CD14-positive monocyte (primary cell): ENCODE data around the gene ST3GAL2. TPM values are rescaled to one million over a fixed set of nuclear protein-coding genes. Genes with fewer than 3 reads are reported as not detected.
"Not testable (repeated sequence)": the region's sequence is repeated elsewhere in the genome, so short reads cannot be mapped to it uniquely, and the experiment has no call there.

Experiments
- DNase-seq, 3 donors: peaks; one replicate each; pipeline ENCODE4 v3.0.0-alpha.2; 2011 to 2022
- H2AFZ ChIP-seq: 2 replicates; pipeline ENCODE4 v1.6.0; 2012; ENCODE audit warnings: mild to moderate bottlenecking, low read depth, low read length, inconsistent platforms; ENCODE audit not compliant: insufficient read depth, poor library complexity, severe bottlenecking
- H3K27ac ChIP-seq, 2 donors: 1 replicate in 1 of 2; 2 replicates in 1 of 2; pipeline ENCODE4 v1.5.1; 2012 to 2013; ENCODE audit warnings: low read length in 2 of 2, control low read depth in 1 of 2, inconsistent platforms in 1 of 2, low read depth in 1 of 2, mild to moderate bottlenecking in 1 of 2
- H3K27me3 ChIP-seq, 2 donors: one replicate each; pipeline versions ENCODE4 v1.6.0 to v1.6.1; 2011 to 2013; ENCODE audit warnings: low read length in 2 of 2; ENCODE audit not compliant: control insufficient read depth in 2 of 2, insufficient read depth in 2 of 2
- H3K36me3 ChIP-seq, 2 donors: replicated peaks in 1 of 2; 1 replicate in 1 of 2; 2 replicates in 1 of 2; pipeline versions ENCODE4 v1.5.1 to v1.6.1; 2012 to 2013; ENCODE audit warnings: low read length in 2 of 2, control low read depth in 1 of 2, inconsistent platforms in 1 of 2, mild to moderate bottlenecking in 1 of 2; ENCODE audit not compliant: insufficient read depth in 2 of 2, control insufficient read depth in 1 of 2
- H3K4me1 ChIP-seq, 2 donors: 1 replicate in 1 of 2; 2 replicates in 1 of 2; pipeline versions ENCODE4 v1.5.1 to v1.6.1; 2012 to 2013; ENCODE audit warnings: low read length in 2 of 2, control low read depth in 1 of 2, inconsistent platforms in 1 of 2, mild to moderate bottlenecking in 1 of 2, moderate library complexity in 1 of 2; ENCODE audit not compliant: insufficient read depth in 2 of 2, control insufficient read depth in 1 of 2
- H3K4me2 ChIP-seq: replicated peaks from 2 replicates; pipeline ENCODE3; 2012; ENCODE audit warnings: low read length, moderate library complexity, mild to moderate bottlenecking; ENCODE audit not compliant: poor library complexity, severe bottlenecking; ENCODE audit errors: extremely low read depth
- H3K4me3 ChIP-seq, 3 experiments: fragments of 200-600 bp in 1 of 3; sonication (generic) in 1 of 3; replicated peaks in 1 of 3; 1 replicate in 2 of 3; 2 replicates in 1 of 3; pipeline ENCODE4 v1.5.1; 2011 to 2013; ENCODE audit warnings: low read length in 3 of 3, mild to moderate bottlenecking in 3 of 3, control low read depth in 2 of 3, low read depth in 2 of 3, inconsistent platforms in 1 of 3, moderate library complexity in 1 of 3
- H3K79me2 ChIP-seq: 2 replicates; pipeline ENCODE4 v1.6.0; 2012; ENCODE audit warnings: mild to moderate bottlenecking, control low read depth, inconsistent platforms, low read length, moderate library complexity; ENCODE audit not compliant: insufficient read depth
- H3K9ac ChIP-seq: 2 replicates; pipeline ENCODE4 v1.6.0; 2017; ENCODE audit warnings: low read length, mild to moderate bottlenecking; ENCODE audit not compliant: insufficient read depth, poor library complexity, severe bottlenecking
- H3K9me3 ChIP-seq, 2 donors: replicated peaks in 1 of 2; 1 replicate in 1 of 2; 2 replicates in 1 of 2; pipeline versions ENCODE4 v1.5.1 to v1.6.1; 2012 to 2013; ENCODE audit warnings: low read length in 2 of 2, control low read depth in 1 of 2; ENCODE audit not compliant: control insufficient read depth in 1 of 2, insufficient read depth in 1 of 2
- H4K20me1 ChIP-seq: 2 replicates; pipeline ENCODE4 v1.6.0; 2012; ENCODE audit warnings: mild to moderate bottlenecking, low read length, control low read depth, moderate library complexity; ENCODE audit not compliant: insufficient read depth
- H3K27ac Mint-ChIP-seq, 7 donors: one replicate each; pipeline ENCODE4 v1.8.0; 2020; ENCODE audit warnings: mild to moderate bottlenecking in 7 of 7, mixed read lengths in 7 of 7, moderate library complexity in 6 of 7, inconsistent platforms in 2 of 7
- H3K27me3 Mint-ChIP-seq, 3 donors: one replicate each; pipeline ENCODE4 v1.8.0; 2021 to 2022; ENCODE audit warnings: low read depth in 3 of 3, mild to moderate bottlenecking in 3 of 3, mixed read lengths in 3 of 3, moderate library complexity in 3 of 3, inconsistent platforms in 1 of 3
- H3K36me3 Mint-ChIP-seq, 2 donors: one replicate each; pipeline ENCODE4 v1.8.0; 2020; ENCODE audit warnings: mixed read lengths in 2 of 2, inconsistent platforms in 1 of 2, mild to moderate bottlenecking in 1 of 2
- H3K4me1 Mint-ChIP-seq: one replicate; pipeline ENCODE4 v1.8.0; 2020; ENCODE audit warnings: mild to moderate bottlenecking, mixed read lengths
- H3K4me3 Mint-ChIP-seq, 2 donors: one replicate each; pipeline ENCODE4 v1.8.0; 2020; ENCODE audit warnings: mild to moderate bottlenecking in 2 of 2, mixed read lengths in 2 of 2, moderate library complexity in 1 of 2
- H3K9me3 Mint-ChIP-seq, 7 donors: one replicate each; pipeline ENCODE4 v1.8.0; 2020 to 2022; ENCODE audit warnings: mixed read lengths in 7 of 7, mild to moderate bottlenecking in 6 of 7, moderate library complexity in 6 of 7, inconsistent platforms in 2 of 7
- WGBS: methylation state at CpG from one replicate; pipeline ENCODE4 v1.1.5; 2013; ENCODE audit warnings: missing lambda C conversion rate; ENCODE audit not compliant: insufficient coverage; 5-methylcytosine and 5-hydroxymethylcytosine counted together
- intact Hi-C, 2 donors: fragments of 100-400 bp; cut with micrococcal nuclease; formaldehyde crosslinking; loops; one replicate each; pipeline versions ENCODE4 v1.15.0 to v1.15.1; 2023
- polyA plus RNA-seq, 3 donors: library from polyadenylated mRNA; depleted of rRNA in 1 of 3; unstranded in 2 of 3; stranded (reverse) in 1 of 3; fragments of 300-500 nt in 2 of 3; fragments of >200 nt in 1 of 3; fragmentation: Illumina TruSeq in 2 of 3; gene quantifications; 1 replicate in 2 of 3; 2 replicates in 1 of 3; pipeline ENCODE4 v1.2.3, GENCODE V29; 2012 to 2021
- TF ChIP-seq, protein P1 (sequence below): fragments of 200-600 bp; IDR thresholded peaks from one replicate; pipeline ENCODE4 v1.8.0; 2022; ENCODE audit warnings: antibody characterized with exemption, mild to moderate bottlenecking

The ST3GAL2 gene
- polyA plus RNA-seq, 3 donors = 13.5 to 20.0 (median 18.4) TPM

DNA sequence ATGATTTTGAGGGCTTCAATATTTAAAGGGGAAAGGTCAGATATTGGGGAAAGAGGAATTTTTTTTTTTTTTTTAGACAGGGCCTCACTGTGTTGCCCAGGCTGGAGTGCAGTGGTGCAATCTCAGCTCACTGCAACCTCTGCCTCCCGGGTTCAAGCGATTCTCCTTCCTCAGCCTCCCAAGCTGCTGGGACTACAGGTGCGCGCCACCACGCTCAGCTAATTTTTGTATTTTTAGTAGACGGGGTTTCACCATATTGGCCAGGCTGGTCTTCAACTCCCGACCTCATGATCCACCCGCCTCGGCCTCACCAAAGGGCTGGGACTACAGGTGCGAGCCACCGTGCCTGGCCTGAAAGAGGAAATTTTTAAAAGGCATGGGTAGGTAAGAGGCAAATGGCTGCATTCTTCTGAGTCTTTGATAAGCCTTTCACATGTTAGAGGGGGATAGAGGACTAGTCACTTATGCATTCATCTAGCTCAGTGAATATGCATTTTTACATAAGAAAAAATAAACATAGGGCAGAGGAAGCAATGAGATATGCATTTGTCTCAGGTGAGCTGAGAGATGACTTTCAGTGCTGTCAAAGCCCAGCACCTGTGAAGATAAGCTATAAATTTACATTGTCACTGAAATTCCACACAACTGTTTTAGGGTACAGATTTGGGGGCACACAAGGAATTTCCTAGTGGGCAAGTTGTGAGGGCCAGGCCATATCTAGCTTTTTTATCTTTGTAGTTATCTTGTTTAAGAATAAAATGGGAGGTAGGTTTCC lies 14.4 kb upstream of the ST3GAL2 start:
- no peaks in the 10 kb centered on the region for H3K36me3 Mint-ChIP-seq
- H3K4me1 Mint-ChIP-seq = peaks cover 24% of the 10 kb centered on the region
- no peaks in the 10 kb centered on the region for H3K36me3 ChIP-seq
- TF ChIP-seq, protein P1, sequence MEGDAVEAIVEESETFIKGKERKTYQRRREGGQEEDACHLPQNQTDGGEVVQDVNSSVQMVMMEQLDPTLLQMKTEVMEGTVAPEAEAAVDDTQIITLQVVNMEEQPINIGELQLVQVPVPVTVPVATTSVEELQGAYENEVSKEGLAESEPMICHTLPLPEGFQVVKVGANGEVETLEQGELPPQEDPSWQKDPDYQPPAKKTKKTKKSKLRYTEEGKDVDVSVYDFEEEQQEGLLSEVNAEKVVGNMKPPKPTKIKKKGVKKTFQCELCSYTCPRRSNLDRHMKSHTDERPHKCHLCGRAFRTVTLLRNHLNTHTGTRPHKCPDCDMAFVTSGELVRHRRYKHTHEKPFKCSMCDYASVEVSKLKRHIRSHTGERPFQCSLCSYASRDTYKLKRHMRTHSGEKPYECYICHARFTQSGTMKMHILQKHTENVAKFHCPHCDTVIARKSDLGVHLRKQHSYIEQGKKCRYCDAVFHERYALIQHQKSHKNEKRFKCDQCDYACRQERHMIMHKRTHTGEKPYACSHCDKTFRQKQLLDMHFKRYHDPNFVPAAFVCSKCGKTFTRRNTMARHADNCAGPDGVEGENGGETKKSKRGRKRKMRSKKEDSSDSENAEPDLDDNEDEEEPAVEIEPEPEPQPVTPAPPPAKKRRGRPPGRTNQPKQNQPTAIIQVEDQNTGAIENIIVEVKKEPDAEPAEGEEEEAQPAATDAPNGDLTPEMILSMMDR = no peak
- H3K27ac ChIP-seq = peak overlapping the region in 1 of 2 donors; percentile 94
- no peaks in the 10 kb centered on the region for H3K79me2 ChIP-seq
- peaks cover 11 to 19% of the 10 kb centered on the region in 2 donors for H3K4me1 ChIP-seq
- H3K4me3 ChIP-seq = peak overlapping the region; percentile 64 to 89 (median 84)
- H3K9me3 Mint-ChIP-seq = no peaks in the 10 kb centered on the region
- H3K4me3 Mint-ChIP-seq = peak overlapping the region; percentile 80 to 90
- H3K4me2 ChIP-seq = peak overlapping the region; percentile 99
- peak overlapping the region in 1 of 7 donors; percentile 92 for H3K27ac Mint-ChIP-seq
- H3K9ac ChIP-seq = peak overlapping the region; percentile 88
- peak overlapping the region; percentile 96 for H2AFZ ChIP-seq
- intact Hi-C loops = loop anchor here (2.0 to 10.0 kb wide), 3 partner anchors 55 to 71 kb away; partner anchors contain the start of genes COG4 (in 1 of the 2) and SF3B3 (in 1 of the 2)
- no peaks in the 10 kb centered on the region for H4K20me1 ChIP-seq
- peaks cover 0 to 11% of the 10 kb centered on the region in 2 donors for H3K27me3 ChIP-seq
- DNase-seq = no peak
- peaks cover 12 to 28% (median 13%) of the 10 kb centered on the region in 3 donors for H3K27me3 Mint-ChIP-seq
- no peaks in the 10 kb centered on the region for H3K9me3 ChIP-seq
- WGBS = 92% methylated on average over 9 of the region's 11 CpGs

- not testable (repeated sequence) for H3K9me3 Mint-ChIP-seq, H3K9ac ChIP-seq, H3K27ac Mint-ChIP-seq, H3K27ac ChIP-seq, H3K9me3 ChIP-seq, H2AFZ ChIP-seq, H3K4me2 ChIP-seq, H3K4me3 ChIP-seq, H3K36me3 Mint-ChIP-seq, H4K20me1 ChIP-seq, H3K36me3 ChIP-seq, H3K79me2 ChIP-seq, DNase-seq
- H3K4me1 Mint-ChIP-seq = peaks cover 17% of the 10 kb centered on the region
- intact Hi-C loops = loop anchor here in 1 of 2 donors (5.0 to 10.0 kb wide), 2 partner anchors 54 to 74 kb away; partner anchors contain the start of genes COG4 and SF3B3
- H3K27me3 Mint-ChIP-seq = peaks cover 16 to 29% (median 18%) of the 10 kb centered on the region in 3 donors
- WGBS = 58% methylated on average over 16 of the region's 25 CpGs
- H3K4me3 Mint-ChIP-seq = peak overlapping the region in 1 of 2 donors; percentile 6
- peaks cover 0 to 11% of the 10 kb centered on the region in 2 donors for H3K27me3 ChIP-seq
- H3K4me1 ChIP-seq = peaks cover 11 to 19% of the 10 kb centered on the region in 2 donors
These were observed 12.1 kb upstream of the ST3GAL2 start for GRCh38 chr16:70451004-70451340.

DNA sequence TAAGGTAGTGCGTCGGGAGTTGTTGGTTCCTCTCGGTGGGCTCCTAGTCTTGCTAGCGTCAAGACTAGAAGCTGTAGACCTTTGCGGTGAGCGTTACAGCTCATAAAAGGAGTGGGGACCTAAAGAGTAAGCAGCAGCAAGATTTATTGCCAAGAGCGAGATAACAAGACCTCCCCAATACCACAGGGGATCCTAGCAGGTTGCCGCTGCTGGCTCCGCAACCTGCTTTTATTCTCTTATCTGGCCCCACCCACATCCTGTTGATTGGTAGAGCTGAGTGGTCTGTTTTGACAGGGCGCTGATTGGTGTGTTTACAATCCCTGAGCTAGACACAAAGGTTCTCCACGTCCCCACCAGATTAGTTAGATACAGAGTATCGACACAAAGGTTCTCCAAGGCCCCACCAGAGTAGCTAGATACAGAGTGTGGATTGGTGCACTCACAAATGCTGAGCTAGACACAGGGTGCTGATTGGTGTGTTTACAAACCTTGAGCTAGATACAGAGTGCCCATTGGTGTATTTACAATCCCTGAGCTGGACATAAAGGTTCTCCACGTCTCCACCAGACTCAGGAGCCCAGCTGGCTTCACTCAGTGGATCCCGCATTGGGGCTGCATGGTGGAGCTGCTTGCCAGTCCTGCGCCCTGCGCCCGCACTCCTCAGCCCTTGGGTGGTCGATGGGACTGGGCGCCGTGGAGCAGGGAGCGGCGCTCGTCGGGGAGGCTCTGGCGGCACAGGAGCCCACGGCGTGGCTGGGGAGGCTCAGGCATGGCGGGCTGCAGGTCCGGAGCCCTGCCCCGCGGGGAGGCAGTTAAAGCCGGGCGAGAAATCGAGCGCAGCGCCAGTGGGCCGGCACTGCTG lies 11.5 kb upstream of the ST3GAL2 start:
- not testable (repeated sequence) for H3K4me2 ChIP-seq, DNase-seq, H2AFZ ChIP-seq, H4K20me1 ChIP-seq, H3K36me3 Mint-ChIP-seq, H3K27ac ChIP-seq, H3K9me3 ChIP-seq, H3K9ac ChIP-seq, H3K79me2 ChIP-seq, H3K4me3 ChIP-seq, H3K27ac Mint-ChIP-seq, H3K9me3 Mint-ChIP-seq, H3K36me3 ChIP-seq
- H3K4me3 Mint-ChIP-seq = peak overlapping the region in 1 of 2 donors; percentile 18
- H3K4me1 Mint-ChIP-seq = peaks cover 11% of the 10 kb centered on the region
- intact Hi-C loops = loop anchor here in 1 of 2 donors (5.0 to 10.0 kb wide), 2 partner anchors 53 to 74 kb away; partner anchors contain the start of genes COG4 and SF3B3
- peaks cover 16 to 30% (median 16%) of the 10 kb centered on the region in 3 donors for H3K27me3 Mint-ChIP-seq
- 81% methylated on average over 31 of the region's 37 CpGs for WGBS
- Histone ChIP-seq H3K4me1 (peaks cover 11 to 14% of the 10 kb centered on the region in 2 donors), H3K27me3 (peaks cover 0 to 11% of the 10 kb centered on the region in 2 donors)
